ENCODE measurements around the gene ZNF827. TPM values are rescaled to one million over a fixed set of nuclear protein-coding genes. Genes with fewer than 3 reads are reported as not detected.

Gene ZNF827
- total RNA-seq, 1 experiment from 2014 or later = 9.8 TPM

- no peaks in the 10 kb centered on the region for H3K27me3 ChIP-seq (ENCODE audit: low read length)
- H3K4me1 ChIP-seq (ENCODE audit: insufficient read depth, low read length) = peaks cover 14% of the 10 kb centered on the region
- BruUV-seq (replicated peaks) = no TSS peak
- no peaks in the 10 kb centered on the region for H3K9me3 ChIP-seq (ENCODE audit: low read length)
- POLR2A ChIA-PET (ENCODE audit: unreplicated experiment) = no interaction called here
- no peaks in the 10 kb centered on the region for H3K79me2 ChIP-seq (ENCODE audit: low read length)
- H3F3A ChIP-seq (ENCODE audit: low read length, unreplicated experiment) = peaks cover 6% of the 10 kb centered on the region
- H3K36me3 ChIP-seq (ENCODE audit: low read depth, low read length) = 0 out of 2 replicates have a peak, but pooled peaks cover 5% of the 10 kb centered on the region
- H3K4me3 ChIP-seq (ENCODE audit: low read length) = no peak overlapping the region
- H3K9me2 ChIP-seq (replicated peaks; ENCODE audit: low read length) = no peaks in the 10 kb centered on the region
- no peak overlapping the region for H3K4me2 ChIP-seq (ENCODE audit: low read length)
- DNase-seq (no peak), ATAC-seq (no peak)
- intact Hi-C loops (cut with micrococcal nuclease) = no loop called here
- H2AFZ ChIP-seq (ENCODE audit: low read length) = no peak overlapping the region
- no peak overlapping the region for H3K27ac ChIP-seq (ENCODE audit: low read length)
- H3K9ac ChIP-seq (ENCODE audit: low read length) = no peak overlapping the region
- no peak for TF ChIP-seq EZH2phosphoT487 (IDR thresholded peaks at IDR 0.05; ENCODE audit: borderline replicate concordance, low read length)
- TF ChIP-seq CTCF (conservative IDR thresholded peaks at IDR 0.05; ENCODE audit: low read depth, low read length) = no peak
- TF ChIP-seq EZH2 (IDR thresholded peaks at IDR 0.05; ENCODE audit: low read length, unreplicated experiment) = no peak
- CTCF ChIA-PET = no interaction called here
- H4K20me1 ChIP-seq (ENCODE audit: low read length) = no peaks in the 10 kb centered on the region
These were observed 123.0 kb downstream of the ZNF827 start for GRCh38 chr4:145815626-145816025.

GRCh38 chr4:145815027-145815612, 123.5 kb downstream of the ZNF827 start:
- ATAC-seq = no peak
- no peak overlapping the region for H3K4me2 ChIP-seq (ENCODE audit: low read length)
- no peak for DNase-seq
- no peak overlapping the region for H3K27ac ChIP-seq (ENCODE audit: low read length)
- H3K9me3 ChIP-seq (ENCODE audit: low read length) = 0 out of 2 replicates have a peak, but pooled peaks cover 4% of the 10 kb centered on the region
- peaks cover 10% of the 10 kb centered on the region; the same call in 1 of the 2 replicates for H3K36me3 ChIP-seq (ENCODE audit: low read depth, low read length)
- peaks cover 6% of the 10 kb centered on the region for H3F3A ChIP-seq (ENCODE audit: low read length, unreplicated experiment)
- no peak for TF ChIP-seq EZH2 (IDR thresholded peaks at IDR 0.05; ENCODE audit: low read length, unreplicated experiment)
- TF ChIP-seq CTCF (conservative IDR thresholded peaks at IDR 0.05; ENCODE audit: low read depth, low read length) = no peak
- no peak for TF ChIP-seq EZH2phosphoT487 (IDR thresholded peaks at IDR 0.05; ENCODE audit: borderline replicate concordance, low read length)
- intact Hi-C loops (cut with micrococcal nuclease) = no loop called here
- no peak overlapping the region for H2AFZ ChIP-seq (ENCODE audit: low read length)
- no peaks in the 10 kb centered on the region for H3K9me2 ChIP-seq (replicated peaks; ENCODE audit: low read length)
- H3K9ac ChIP-seq (ENCODE audit: low read length) = no peak overlapping the region
- ChIA-PET CTCF (no interaction called here), POLR2A (ENCODE audit: unreplicated experiment) (no interaction called here)
- H3K27me3 ChIP-seq (ENCODE audit: low read length) = no peaks in the 10 kb centered on the region
- peaks cover 14% of the 10 kb centered on the region for H3K4me1 ChIP-seq (ENCODE audit: insufficient read depth, low read length)
- no TSS peak for BruUV-seq (replicated peaks)
- no peaks in the 10 kb centered on the region for H3K79me2 ChIP-seq (ENCODE audit: low read length)
- no peaks in the 10 kb centered on the region for H4K20me1 ChIP-seq (ENCODE audit: low read length)
- no peak overlapping the region for H3K4me3 ChIP-seq (ENCODE audit: low read length)

- Histone ChIP-seq H2AFZ (ENCODE audit: low read length) (no peak overlapping the region), H3F3A (ENCODE audit: low read length, unreplicated experiment) (peaks cover 6% of the 10 kb centered on the region), H3K9ac (ENCODE audit: low read length) (no peak overlapping the region), H3K9me3 (ENCODE audit: low read length) (0 out of 2 replicates have a peak, but pooled peaks cover 12% of the 10 kb centered on the region), H3K4me1 (ENCODE audit: insufficient read depth, low read length) (peaks cover 15% of the 10 kb centered on the region), H3K4me3 (ENCODE audit: low read length) (no peak overlapping the region), H3K36me3 (ENCODE audit: low read depth, low read length) (peaks cover 19% of the 10 kb centered on the region), H3K27ac (ENCODE audit: low read length) (no peak overlapping the region), H3K9me2 (replicated peaks; ENCODE audit: low read length) (no peaks in the 10 kb centered on the region), H3K4me2 (ENCODE audit: low read length) (no peak overlapping the region), H3K79me2 (ENCODE audit: low read length) (no peaks in the 10 kb centered on the region), H3K27me3 (ENCODE audit: low read length) (no peaks in the 10 kb centered on the region), H4K20me1 (ENCODE audit: low read length) (no peaks in the 10 kb centered on the region)
- BruUV-seq (replicated peaks) = no TSS peak
- POLR2A ChIA-PET (ENCODE audit: unreplicated experiment) = no interaction called here
- TF ChIP-seq EZH2 (IDR thresholded peaks at IDR 0.05; ENCODE audit: low read length, unreplicated experiment) (no peak), EZH2phosphoT487 (IDR thresholded peaks at IDR 0.05; ENCODE audit: borderline replicate concordance, low read length) (no peak), CTCF (conservative IDR thresholded peaks at IDR 0.05; ENCODE audit: low read depth, low read length) (no peak)
- ATAC-seq = no peak
- DNase-seq = no peak
- CTCF ChIA-PET = no interaction called here
- intact Hi-C loops (cut with micrococcal nuclease) = no loop called here
These were observed 124.4 kb downstream of the ZNF827 start for GRCh38 chr4:145814246-145814645.

All from PC-3 (cell line).